ENCODE measurements around the gene TMEM184C.

TMEM184C gene

GRCh38 chr4:147605499-147605898 lies 11.7 kb upstream of the TMEM184C start:
- no peak for DNase-seq

GRCh38 chr4:147607471-147607870 lies 9.7 kb upstream of the TMEM184C start:
- no peak for DNase-seq

GRCh38 chr4:147610686-147611085 lies 6.5 kb upstream of the TMEM184C start:
- no peak for DNase-seq

- no peak for DNase-seq
Measured at GRCh38 chr4:147616849-147617172, 386 bp upstream of the TMEM184C start.

GRCh38 chr4:147617841-147618691 lies 869 bp downstream of the TMEM184C start:
- no peak for DNase-seq

- no peak for DNase-seq
Measured at GRCh38 chr4:147620315-147620714, 3.1 kb downstream of the TMEM184C start.

- DNase-seq = no peak
Measured at GRCh38 chr4:147625733-147626132, 8.5 kb downstream of the TMEM184C start.

- no peak for DNase-seq
Measured at GRCh38 chr4:147626903-147627302, 9.7 kb downstream of the TMEM184C start.

GRCh38 chr4:147628415-147628814 lies 11.2 kb downstream of the TMEM184C start:
- DNase-seq = no peak

- no peak for DNase-seq
Measured at GRCh38 chr4:147629783-147630730, 12.9 kb downstream of the TMEM184C start.

GRCh38 chr4:147633113-147633512 lies 15.9 kb downstream of the TMEM184C start:
- no peak for DNase-seq

- no peak for DNase-seq
Measured at GRCh38 chr4:147633643-147634042, 16.4 kb downstream of the TMEM184C start.

- no peak for DNase-seq
Measured at GRCh38 chr4:147635348-147635747, 18.2 kb downstream of the TMEM184C start.

- no peak for DNase-seq
Measured at GRCh38 chr4:147638365-147638764, 21.2 kb downstream of the TMEM184C start.

GRCh38 chr4:147638942-147639341 lies 21.7 kb downstream of the TMEM184C start:
- no peak for DNase-seq

- no peak for DNase-seq
Measured at GRCh38 chr4:147639388-147639787, 22.2 kb downstream of the TMEM184C start.

- no peak for DNase-seq
Measured at GRCh38 chr4:147640331-147640730, 23.1 kb downstream of the TMEM184C start.

GRCh38 chr4:147643616-147644015 lies 26.4 kb downstream of the TMEM184C start:
- no peak for DNase-seq

- DNase-seq = no peak
Measured at GRCh38 chr4:147644471-147644870, 27.3 kb downstream of the TMEM184C start.

- no peak for DNase-seq
Measured at GRCh38 chr4:147645099-147645498, 27.9 kb downstream of the TMEM184C start.

GRCh38 chr4:147648656-147649055 lies 31.5 kb downstream of the TMEM184C start:
- no peak for DNase-seq

GRCh38 chr4:147651563-147651962 lies 34.4 kb downstream of the TMEM184C start:
- DNase-seq = no peak

- DNase-seq = no peak
Measured at GRCh38 chr4:147655639-147656038, 38.4 kb downstream of the TMEM184C start.

- DNase-seq = no peak
Measured at GRCh38 chr4:147658501-147658900, 41.3 kb downstream of the TMEM184C start.

Measured in NCI-H2171 (cell line).